HG03378 (cell line): ENCODE measurements around the gene TCF15.
A peak's percentile ranks its signal among the peaks of the same experiment; 100 is the strongest.

Source experiments
- ATAC-seq: cut with Tn5 transposase; IDR thresholded peaks from one replicate; pipeline ENCODE4 v1.9.1; 2021; ENCODE audit warnings: mild to moderate bottlenecking, moderate library complexity; ENCODE audit not compliant: unreplicated experiment

TCF15 gene, protein sequence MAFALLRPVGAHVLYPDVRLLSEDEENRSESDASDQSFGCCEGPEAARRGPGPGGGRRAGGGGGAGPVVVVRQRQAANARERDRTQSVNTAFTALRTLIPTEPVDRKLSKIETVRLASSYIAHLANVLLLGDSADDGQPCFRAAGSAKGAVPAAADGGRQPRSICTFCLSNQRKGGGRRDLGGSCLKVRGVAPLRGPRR

DNA sequence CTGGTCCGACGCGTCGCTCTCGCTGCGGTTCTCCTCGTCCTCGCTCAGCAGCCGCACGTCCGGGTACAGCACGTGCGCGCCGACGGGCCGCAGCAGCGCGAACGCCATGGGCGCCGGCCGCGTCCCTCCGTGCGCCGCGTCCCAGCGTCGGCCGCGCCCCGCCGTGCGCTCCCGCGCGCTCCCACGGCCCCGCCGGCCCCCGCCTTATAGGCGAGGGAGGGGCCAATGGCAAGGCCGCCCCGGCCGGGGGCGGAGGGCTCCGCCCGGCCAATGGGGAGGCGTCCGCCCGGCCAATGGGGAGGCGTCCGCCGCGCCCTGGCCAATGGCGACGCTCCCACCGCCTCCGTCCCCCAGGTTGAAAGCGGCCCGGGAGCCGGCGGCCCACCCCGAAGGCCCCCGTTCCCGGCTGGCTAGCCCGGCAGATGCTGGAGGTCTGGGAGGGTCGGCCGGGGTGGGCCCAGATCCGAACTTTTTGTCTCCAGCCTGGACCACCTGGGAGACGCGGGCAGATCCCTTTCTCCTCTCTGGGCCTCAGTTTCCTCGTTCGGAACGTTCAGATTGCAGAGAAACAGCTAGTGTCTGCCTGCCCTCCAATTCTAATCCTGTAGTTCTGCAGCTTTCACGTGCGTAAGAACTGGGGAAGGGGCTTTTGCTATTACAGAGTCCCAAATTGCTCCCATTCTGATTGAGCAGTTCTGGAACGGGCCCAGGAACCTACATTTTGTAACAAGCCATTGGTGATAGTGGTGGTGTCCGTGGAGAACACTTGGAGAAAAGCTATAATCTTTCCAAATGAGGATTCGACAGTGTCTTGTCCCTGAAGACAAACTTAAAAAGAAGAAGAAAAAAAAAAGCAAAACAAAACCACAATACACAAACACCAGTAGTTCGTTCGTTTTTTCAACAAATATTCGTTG lies at the start of gene TCF15:
TCF15 (minus strand) TSS at position 180 of the 917 bp plus-strand sequence; CDS start at position 108, 72 bp downstream.
- no peak for ATAC-seq

GRCh38 chr20:658731-659291 lies 48.7 kb upstream of the TCF15 start:
- no peak for ATAC-seq

- ATAC-seq, result no peak
These were observed 48.1 kb upstream of the TCF15 start for GRCh38 chr20:658202-658601.

- no peak for ATAC-seq
These were observed 45.9 kb upstream of the TCF15 start for GRCh38 chr20:655726-656624.

- no peak for ATAC-seq
These were observed 44.3 kb upstream of the TCF15 start for GRCh38 chr20:654417-654750.

GRCh38 chr20:653590-654416 lies 43.7 kb upstream of the TCF15 start:
- no peak for ATAC-seq

- ATAC-seq, result peak; percentile 59
These were observed 43.0 kb upstream of the TCF15 start, which contains the start of gene SRXN1 for GRCh38 chr20:653110-653589. TSS of gene SRXN1 (minus strand) at chr20:653200. CDS start at chr20:653185, 15 bp downstream.

DNA sequence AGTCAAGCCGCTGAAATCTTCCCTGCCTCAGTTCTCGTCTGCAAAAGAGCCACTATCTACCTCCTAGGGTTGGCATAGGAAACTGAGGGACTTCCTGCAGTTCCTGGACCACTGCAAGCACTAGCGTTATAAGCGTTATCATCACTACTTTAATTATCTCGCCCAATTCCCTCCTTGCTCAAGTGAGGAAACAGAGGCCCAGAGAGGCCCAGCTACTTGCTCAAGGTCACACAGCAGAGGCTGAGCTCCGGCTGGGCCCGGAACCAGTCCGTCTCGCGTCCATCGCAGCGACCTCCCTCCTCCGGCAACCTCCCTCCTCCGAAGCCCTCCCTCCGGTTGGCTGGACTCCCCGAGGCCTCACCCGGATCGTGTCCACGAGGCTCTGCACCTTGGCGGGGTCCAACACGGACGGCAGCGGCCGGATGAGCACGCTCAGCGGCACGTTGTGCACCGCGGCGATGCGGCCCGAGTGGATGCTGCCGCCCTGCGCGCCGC lies 42.6 kb upstream of the TCF15 start:
- ATAC-seq, result peak; percentile 7

GRCh38 chr20:651713-652614 lies 41.9 kb upstream of the TCF15 start:
- no peak for ATAC-seq

DNA sequence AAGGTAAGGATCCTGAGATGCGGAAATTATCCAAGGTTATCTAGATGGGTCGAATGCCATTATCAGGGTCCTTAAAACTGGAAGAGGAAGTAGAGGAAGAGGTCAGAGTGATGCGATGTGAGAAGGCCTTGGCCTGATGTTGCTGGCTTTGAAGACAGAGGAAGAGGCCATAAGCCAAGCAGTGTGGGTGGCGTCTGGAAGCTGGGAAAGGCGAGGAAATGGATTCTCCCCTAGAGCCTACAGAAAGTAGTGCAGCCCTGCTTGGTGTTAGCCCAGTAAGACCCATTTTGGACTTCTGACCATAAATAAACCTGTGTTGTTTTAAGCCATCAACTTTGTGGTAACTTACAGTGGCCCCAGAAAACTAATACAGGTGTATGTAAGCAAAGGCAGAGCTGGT lies 40.8 kb upstream of the TCF15 start:
- no peak for ATAC-seq

- no peak for ATAC-seq
These were observed 40.2 kb upstream of the TCF15 start for GRCh38 chr20:650281-650680.

GRCh38 chr20:647479-648019 lies 37.4 kb upstream of the TCF15 start:
- ATAC-seq, result no peak

- no peak for ATAC-seq
These were observed 36.7 kb upstream of the TCF15 start for GRCh38 chr20:646868-647233.

DNA sequence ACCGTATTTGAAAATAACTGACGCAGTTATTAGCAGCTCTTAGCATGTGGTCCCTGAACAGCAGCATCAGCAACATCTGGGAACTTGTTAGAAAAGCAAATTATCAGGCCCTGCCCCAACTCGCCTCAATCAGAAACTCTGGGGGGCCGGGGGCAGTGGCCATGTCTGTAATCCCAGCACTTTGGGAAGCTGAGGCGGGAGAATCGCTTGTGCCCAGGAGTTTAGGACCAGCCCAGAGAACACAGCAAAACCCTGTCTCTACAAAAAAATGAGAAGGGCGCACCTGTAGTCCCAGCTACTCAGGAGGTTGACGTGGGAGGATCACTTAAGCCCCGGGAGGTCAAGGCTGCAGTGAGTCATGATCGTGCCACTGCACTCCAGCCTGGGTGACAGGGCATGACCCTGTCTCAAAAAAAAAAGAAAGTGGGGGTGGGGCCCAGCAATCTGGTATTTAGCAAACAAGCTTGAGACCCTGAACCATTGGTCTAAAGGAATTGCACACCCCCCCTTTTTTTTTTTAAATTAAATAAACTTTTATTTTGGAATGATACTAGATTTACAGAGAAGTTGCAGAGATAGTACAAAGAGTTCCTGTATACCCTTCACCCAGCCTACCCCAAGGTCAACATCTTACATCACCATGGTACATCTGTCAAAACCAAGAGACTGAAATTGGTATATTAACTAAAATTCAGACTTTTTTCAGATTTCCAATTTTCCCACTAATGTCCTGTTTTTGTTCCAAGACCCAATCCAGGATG lies 36.2 kb upstream of the TCF15 start:
- no peak for ATAC-seq

GRCh38 chr20:645318-646106 lies 35.4 kb upstream of the TCF15 start:
- no peak for ATAC-seq

- ATAC-seq, result no peak
These were observed 34.7 kb upstream of the TCF15 start for GRCh38 chr20:644692-645317.
